Keratinocyte (primary cell): ENCODE results near the gene MAML2.

ENCODE experiments used
- EZH2 ChIP-seq: IDR thresholded peaks from one replicate; pipeline ENCODE4 v1.6.1; 2012; ENCODE audit warnings: inconsistent platforms, mild to moderate bottlenecking, low read length, moderate library complexity
- TF ChIP-seq, protein P1 (sequence below), 3 experiments: IDR thresholded peaks in 1 of 3; conservative IDR thresholded peaks in 1 of 3; optimal IDR thresholded peaks in 1 of 3; 2 replicates in 2 of 3; 3 replicates in 1 of 3; pipeline versions ENCODE3 to v1.5.1; 2011; ENCODE audit warnings: low read length in 3 of 3, mild to moderate bottlenecking in 3 of 3, moderate library complexity in 2 of 3, control low read depth in 1 of 3, inconsistent platforms in 1 of 3; ENCODE audit not compliant: insufficient read depth in 2 of 3; ENCODE audit errors: extremely low read depth in 1 of 3

DNA sequence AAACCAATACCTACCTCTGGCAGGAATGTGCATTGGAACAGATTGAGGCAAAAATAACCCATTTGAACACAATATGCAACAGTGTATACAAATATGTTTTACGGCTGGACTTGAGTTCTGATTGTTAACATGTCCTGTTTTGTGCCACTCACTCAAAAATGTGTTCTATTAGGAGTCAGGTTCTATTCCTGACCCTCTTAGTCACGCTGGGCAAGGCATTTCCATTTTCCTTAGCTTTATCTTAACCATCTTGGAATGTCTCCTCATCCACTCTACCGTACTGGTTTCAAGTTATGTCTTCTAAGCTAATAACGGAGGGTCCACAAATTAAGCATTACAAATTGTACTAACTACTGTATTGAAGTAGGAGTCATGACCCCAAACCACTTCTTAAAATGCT is 78.6 kb downstream of the MAML2 start:
- TF ChIP-seq, protein P1, sequence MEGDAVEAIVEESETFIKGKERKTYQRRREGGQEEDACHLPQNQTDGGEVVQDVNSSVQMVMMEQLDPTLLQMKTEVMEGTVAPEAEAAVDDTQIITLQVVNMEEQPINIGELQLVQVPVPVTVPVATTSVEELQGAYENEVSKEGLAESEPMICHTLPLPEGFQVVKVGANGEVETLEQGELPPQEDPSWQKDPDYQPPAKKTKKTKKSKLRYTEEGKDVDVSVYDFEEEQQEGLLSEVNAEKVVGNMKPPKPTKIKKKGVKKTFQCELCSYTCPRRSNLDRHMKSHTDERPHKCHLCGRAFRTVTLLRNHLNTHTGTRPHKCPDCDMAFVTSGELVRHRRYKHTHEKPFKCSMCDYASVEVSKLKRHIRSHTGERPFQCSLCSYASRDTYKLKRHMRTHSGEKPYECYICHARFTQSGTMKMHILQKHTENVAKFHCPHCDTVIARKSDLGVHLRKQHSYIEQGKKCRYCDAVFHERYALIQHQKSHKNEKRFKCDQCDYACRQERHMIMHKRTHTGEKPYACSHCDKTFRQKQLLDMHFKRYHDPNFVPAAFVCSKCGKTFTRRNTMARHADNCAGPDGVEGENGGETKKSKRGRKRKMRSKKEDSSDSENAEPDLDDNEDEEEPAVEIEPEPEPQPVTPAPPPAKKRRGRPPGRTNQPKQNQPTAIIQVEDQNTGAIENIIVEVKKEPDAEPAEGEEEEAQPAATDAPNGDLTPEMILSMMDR (optimal IDR thresholded peaks at IDR 0.05 in 1 of 3, IDR thresholded peaks at IDR 0.05 in 1 of 3, conservative IDR thresholded peaks at IDR 0.05 in 1 of 3; ENCODE audit: extremely low read depth in 1 of 3, insufficient read depth in 2 of 3, low read length in 3 of 3): no peak
- TF ChIP-seq EZH2: no peak
